Measurements from ENCODE around the gene SUPT5H. TPM values are rescaled to one million over a fixed set of nuclear protein-coding genes. Genes with fewer than 3 reads are reported as not detected.

The SUPT5H gene
- total and polyA plus RNA-seq, 2 of the 8 experiments (the other 6 are each of a cell fraction or from before 2014, with no cell fraction given): 77.8 to 111 TPM

GRCh38 chr19:39515551-39516191 lies 70.3 kb downstream of the SUPT5H start:
- peak overlapping the region; percentile 88 for H3K18ac ChIP-seq (ENCODE audit: extremely low read depth, low read length)
- peak overlapping the region; percentile 76 to 95 (median 90) for H3K4me3 ChIP-seq (ENCODE audit: extremely low read depth in 1 of 4, insufficient read depth in 2 of 4, low read depth in 3 of 4, low read length in 4 of 4)
- H2AK5ac ChIP-seq (ENCODE audit: low read depth, low read length): no peak overlapping the region
- no peaks in the 10 kb centered on the region for H3K9me3 ChIP-seq (ENCODE audit: insufficient read depth in 2 of 2, low read depth in 1 of 2, low read length in 1 of 2)
- H3K4ac ChIP-seq (replicated peaks; ENCODE audit: insufficient read length, low read depth, low read length): peak overlapping the region; percentile 38
- peak overlapping the region; percentile 56 to 85 for H3K4me2 ChIP-seq (ENCODE audit: insufficient read depth in 1 of 2, low read depth in 2 of 2, low read length in 2 of 2)
- peak overlapping the region; percentile 61 to 77 (median 70) for H3K9ac ChIP-seq (replicated peaks in 1 of 4; ENCODE audit: extremely low read depth in 1 of 4, low read depth in 3 of 4, low read length in 3 of 4)
- H2BK120ac ChIP-seq (replicated peaks; ENCODE audit: low read depth, low read length): no peak overlapping the region
- FAIRE-seq (no peak), DNase-seq (ENCODE audit: low read depth in 1 of 2, low spot score in 2 of 2) (no peak)
- no peak overlapping the region for H3K23ac ChIP-seq (ENCODE audit: insufficient read length)
- H4K5ac ChIP-seq (ENCODE audit: insufficient read length, low read depth, low read length): peak overlapping the region; percentile 8
- peak overlapping the region; percentile 22 for H4K8ac ChIP-seq (ENCODE audit: extremely low read depth, insufficient read depth, low read length)
- ChIA-PET CTCF (ENCODE audit: partially characterized antibody) (interaction anchor here (0.9 to 10.7 kb wide), 6 partner anchors 12 to 104 kb away, joined by 3 to 101 read pairs (median 10); partner anchors contain the start of genes EID2B and PLEKHG2), POLR2A (ENCODE audit: partially characterized antibody) (interaction anchor here (0.8 to 4.2 kb wide), 20 partner anchors 9 to 124 kb away, joined by 3 to 24 read pairs (median 5); partner anchors contain the start of genes EID2, EID2B, MED29 and RPS16)
- 0 out of 2 replicates have a peak overlapping the region, but pooled peaks have one; percentile 39 for H2BK12ac ChIP-seq (ENCODE audit: low read depth, low read length)
- peaks cover 10% of the 10 kb centered on the region for H3K79me1 ChIP-seq (ENCODE audit: low read depth, low read length)
- peak overlapping the region; percentile 36 for H3K56ac ChIP-seq (replicated peaks; ENCODE audit: insufficient read length, low read depth, low read length)
- H4K20me1 ChIP-seq (replicated peaks in 1 of 2; ENCODE audit: control insufficient read depth in 1 of 2, insufficient read depth in 2 of 2, low read length in 2 of 2): peaks cover 2 to 3% of the 10 kb centered on the region in 2 experiments
- H3K23me2 ChIP-seq (ENCODE audit: low read depth, low read length): peaks cover 10% of the 10 kb centered on the region; the same call in 1 of the 2 replicates
- peak overlapping the region; percentile 55; the same call in 1 of the 2 replicates for H2BK5ac ChIP-seq (ENCODE audit: low read depth, low read length)
- H3K36me3 ChIP-seq (ENCODE audit: control insufficient read depth in 2 of 4, insufficient read depth in 4 of 4, low read length in 3 of 4): peaks cover 1 to 6% (median 3%) of the 10 kb centered on the region in 4 experiments; a peak in 3 of 8 replicates
- WGBS, 2 experiments (ENCODE audit: extremely low coverage in 1 of 2, insufficient coverage in 1 of 2, insufficient read length in 1 of 2, insufficient replicate concordance in 2 of 2, low coverage in 1 of 2, low lambda C conversion rate in 2 of 2, missing lambda C conversion rate in 1 of 2): 2% methylated on average over 33 of the region's 44 CpGs; no CpG with 5 or more reads in 1 of the 2 experiments
- H2BK15ac ChIP-seq (ENCODE audit: low read length): no peak overlapping the region
- peak overlapping the region; percentile 20 for H4K91ac ChIP-seq (replicated peaks; ENCODE audit: insufficient read length, low read length)
- 0 out of 2 replicates have a peak overlapping the region, but pooled peaks have one; percentile 43 for H2AFZ ChIP-seq (ENCODE audit: low read length)
- peak overlapping the region; percentile 61; the same call in 1 of the 2 replicates for H3K27ac ChIP-seq (ENCODE audit: low read depth, low read length)
- H3K4me1 ChIP-seq (replicated peaks in 1 of 4; ENCODE audit: control insufficient read depth in 3 of 4, insufficient read depth in 4 of 4, low read length in 3 of 4): peaks cover 0 to 11% (median 5%) of the 10 kb centered on the region in 4 experiments; a peak in 6 of 7 replicates
- H3K27me3 ChIP-seq (replicated peaks in 1 of 4; ENCODE audit: control insufficient read depth in 3 of 4, extremely low read depth in 1 of 4, insufficient read depth in 3 of 4, low read length in 3 of 4): peaks cover 0 to 2% (median 0%) of the 10 kb centered on the region in 4 experiments; a peak in 3 of 7 replicates
- no peak overlapping the region for H2BK20ac ChIP-seq (ENCODE audit: low read length)
- H3K14ac ChIP-seq (ENCODE audit: insufficient read length): no peak overlapping the region
- peaks cover 0 to 7% of the 10 kb centered on the region in 2 experiments; a peak in 3 of 4 replicates for H3K79me2 ChIP-seq (ENCODE audit: control insufficient read depth in 1 of 2, insufficient read depth in 2 of 2, low read length in 2 of 2)
- TF ChIP-seq CEBPB (IDR thresholded peaks at IDR 0.05; ENCODE audit: low read depth, low read length) (no peak), POLR2AphosphoS5 (IDR thresholded peaks at IDR 0.05; ENCODE audit: low read depth, low read length) (no peak), CHD2 (IDR thresholded peaks at IDR 0.05; ENCODE audit: low read length) (no peak), FOSL1 (IDR thresholded peaks at IDR 0.05; ENCODE audit: insufficient read depth, low read depth, low read length) (no peak), SRF (IDR thresholded peaks at IDR 0.05; ENCODE audit: low read depth, low read length) (no peak), JUND (IDR thresholded peaks at IDR 0.05; ENCODE audit: low read length) (no peak), CTBP2 (IDR thresholded peaks at IDR 0.05; ENCODE audit: borderline replicate concordance, insufficient read depth, insufficient read length, low read length) (no peak), ASH2L (IDR thresholded peaks at IDR 0.05; ENCODE audit: low read length) (peak; percentile 60), POU5F1 (IDR thresholded peaks at IDR 0.05; ENCODE audit: low read depth, low read length) (no peak), CREB1 (IDR thresholded peaks at IDR 0.05) (no peak), RAD21 (IDR thresholded peaks at IDR 0.05 in 1 of 2, conservative IDR thresholded peaks at IDR 0.05 in 1 of 2; ENCODE audit: low read depth in 2 of 2, low read length in 2 of 2) (no peak), ZNF274 (IDR thresholded peaks at IDR 0.05; ENCODE audit: borderline replicate concordance, extremely low read depth, low read length) (no peak), POLR2A (IDR thresholded peaks at IDR 0.05; ENCODE audit: control extremely low read depth in 1 of 2, low read depth in 2 of 2, low read length in 2 of 2) (peak in 1 of 2 experiments; percentile 14; a peak in 1 of 3 replicates)

Data from H1 (cell line).